ENCODE data around the gene SLC47A1. TPM values are rescaled to one million over a fixed set of nuclear protein-coding genes. Genes with fewer than 3 reads are reported as not detected.

Gene SLC47A1
- total RNA-seq, 2 donors from 2014 or later: not detected

DNA sequence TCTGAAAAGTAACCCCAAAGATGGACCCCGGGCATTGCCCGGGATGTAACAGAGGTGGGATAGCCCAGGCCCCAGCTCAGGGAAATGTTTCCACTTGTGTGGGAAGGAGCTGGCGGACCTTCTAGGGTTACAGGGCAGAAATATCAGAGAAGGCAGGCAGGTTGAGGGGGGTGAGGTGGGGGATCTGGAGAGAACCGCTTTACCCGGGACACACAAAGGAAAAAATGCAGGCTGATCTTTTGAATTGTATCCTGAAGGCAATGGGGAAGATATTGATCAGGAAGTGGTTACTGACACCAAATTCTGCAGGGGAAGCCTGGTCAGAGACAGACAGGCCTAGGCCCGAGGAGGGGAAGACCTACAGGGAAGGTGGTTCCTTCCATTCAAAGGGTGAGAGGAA, 3.5 kb downstream of the SLC47A1 start:
- 77 to 85% methylated on average over 6 of the region's 6 CpGs for WGBS, 2 donors
- no peak for ATAC-seq
- no peaks in the 10 kb centered on the region for H3K36me3 ChIP-seq (replicated peaks in 1 of 2; ENCODE audit: insufficient read depth in 1 of 2, low read depth in 2 of 2)

DNA sequence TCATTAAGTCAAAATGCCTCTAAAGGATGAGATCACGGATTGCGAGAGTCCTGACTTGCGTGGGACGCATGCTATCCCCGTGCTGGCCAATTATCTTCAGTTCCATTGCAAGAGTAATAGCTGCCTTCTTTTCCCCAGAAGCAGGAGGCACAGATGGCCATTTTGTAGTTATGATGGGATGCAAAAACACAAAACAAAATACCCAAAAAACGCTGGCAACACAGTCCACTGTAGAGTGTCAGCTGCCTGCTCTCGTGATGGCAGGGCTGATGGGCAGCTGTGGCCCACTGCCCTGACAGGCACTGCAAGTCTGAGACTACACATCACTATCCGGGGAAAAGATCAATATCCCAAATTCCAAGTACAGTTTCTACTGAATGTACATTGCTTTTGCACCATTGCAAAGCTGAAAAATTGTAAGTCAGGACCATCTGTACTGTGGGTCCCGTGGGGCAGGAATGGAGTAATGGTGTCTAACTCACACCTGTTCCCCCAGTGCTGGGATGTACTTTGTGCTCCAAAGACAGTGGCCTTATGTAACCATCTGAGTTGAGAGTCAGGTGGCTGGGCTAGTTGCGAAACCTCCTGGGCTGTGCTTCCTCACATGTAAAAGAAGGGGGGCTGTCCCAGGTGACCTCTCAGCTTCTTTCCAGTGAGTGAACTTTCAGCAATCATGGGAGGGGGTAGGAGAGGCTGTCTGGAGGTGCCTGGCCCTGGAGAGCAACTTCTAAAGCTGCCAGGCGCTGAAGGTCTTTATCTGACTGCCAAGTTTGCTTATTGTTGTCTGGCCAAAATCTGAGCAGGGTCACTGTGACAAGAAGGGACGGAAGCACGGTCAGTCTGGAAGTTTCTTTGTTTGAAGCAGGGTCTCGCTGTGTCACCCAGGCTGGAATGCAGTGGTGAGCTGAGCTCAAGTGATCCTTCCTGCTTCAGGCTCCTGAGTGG, 4.7 kb downstream of the SLC47A1 start:
- intact Hi-C loops (cut with DNase I): no loop called here
- Histone ChIP-seq H3K27me3 (peaks cover 0 to 11% of the 10 kb centered on the region in 2 donors), H3K4me3 (no peak overlapping the region), H3K36me3 (replicated peaks in 1 of 2; ENCODE audit: insufficient read depth in 1 of 2, low read depth in 2 of 2) (no peaks in the 10 kb centered on the region), H3K4me1 (peaks cover 25% of the 10 kb centered on the region), H3K9me3 (no peaks in the 10 kb centered on the region), H3K27ac (peak overlapping the region in 2 of 4 donors; percentile 6 to 38)
- DNase-seq: peak; percentile 36 to 65 (median 56)
- peak; percentile 36 for ATAC-seq
- 45 to 49% methylated on average over 10 to 14 of the region's 14 CpGs for WGBS, 2 donors
- TF ChIP-seq, protein P1, sequence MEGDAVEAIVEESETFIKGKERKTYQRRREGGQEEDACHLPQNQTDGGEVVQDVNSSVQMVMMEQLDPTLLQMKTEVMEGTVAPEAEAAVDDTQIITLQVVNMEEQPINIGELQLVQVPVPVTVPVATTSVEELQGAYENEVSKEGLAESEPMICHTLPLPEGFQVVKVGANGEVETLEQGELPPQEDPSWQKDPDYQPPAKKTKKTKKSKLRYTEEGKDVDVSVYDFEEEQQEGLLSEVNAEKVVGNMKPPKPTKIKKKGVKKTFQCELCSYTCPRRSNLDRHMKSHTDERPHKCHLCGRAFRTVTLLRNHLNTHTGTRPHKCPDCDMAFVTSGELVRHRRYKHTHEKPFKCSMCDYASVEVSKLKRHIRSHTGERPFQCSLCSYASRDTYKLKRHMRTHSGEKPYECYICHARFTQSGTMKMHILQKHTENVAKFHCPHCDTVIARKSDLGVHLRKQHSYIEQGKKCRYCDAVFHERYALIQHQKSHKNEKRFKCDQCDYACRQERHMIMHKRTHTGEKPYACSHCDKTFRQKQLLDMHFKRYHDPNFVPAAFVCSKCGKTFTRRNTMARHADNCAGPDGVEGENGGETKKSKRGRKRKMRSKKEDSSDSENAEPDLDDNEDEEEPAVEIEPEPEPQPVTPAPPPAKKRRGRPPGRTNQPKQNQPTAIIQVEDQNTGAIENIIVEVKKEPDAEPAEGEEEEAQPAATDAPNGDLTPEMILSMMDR (IDR thresholded peaks at IDR 0.05): no peak
- TF ChIP-seq POLR2A (IDR thresholded peaks at IDR 0.05): no peak

More for the DNA sequence above, 3.5 kb downstream of the SLC47A1 start:
- intact Hi-C loops (cut with DNase I): no loop called here
- peaks cover 28% of the 10 kb centered on the region for H3K4me1 ChIP-seq
- peaks cover 0 to 14% of the 10 kb centered on the region in 2 donors for H3K27me3 ChIP-seq
- no peak overlapping the region for H3K4me3 ChIP-seq
- no peak overlapping the region for H3K27ac ChIP-seq
- TF ChIP-seq, protein P1 (IDR thresholded peaks at IDR 0.05): no peak
- no peak for TF ChIP-seq POLR2A (IDR thresholded peaks at IDR 0.05)
- no peak for DNase-seq
- no peaks in the 10 kb centered on the region for H3K9me3 ChIP-seq

DNA sequence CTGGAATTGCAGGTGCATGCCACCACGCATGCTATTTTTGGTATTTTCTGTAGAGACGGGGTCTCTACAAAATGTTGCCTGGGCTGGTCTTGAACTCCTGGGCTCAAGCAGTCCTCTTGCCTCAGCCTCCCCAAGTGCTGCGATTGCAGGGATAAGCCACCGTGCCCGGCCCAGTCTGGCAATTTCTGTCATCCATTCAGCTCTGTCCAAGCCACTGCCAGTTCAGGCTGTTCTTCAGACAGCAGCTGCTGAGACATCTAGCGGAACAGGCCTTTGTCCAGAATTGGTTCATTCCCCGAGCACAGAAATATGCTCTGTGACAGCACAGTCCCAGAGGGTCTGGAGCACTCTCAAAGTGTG, 5.4 kb downstream of the SLC47A1 start:
- Histone ChIP-seq H3K36me3 (replicated peaks in 1 of 2; ENCODE audit: insufficient read depth in 1 of 2, low read depth in 2 of 2) (no peaks in the 10 kb centered on the region), H3K4me3 (no peak overlapping the region), H3K27ac (peak overlapping the region in 2 of 4 donors; percentile 6 to 38), H3K9me3 (no peaks in the 10 kb centered on the region), H3K4me1 (peaks cover 19% of the 10 kb centered on the region), H3K27me3 (peaks cover 0 to 6% of the 10 kb centered on the region in 2 donors)
- intact Hi-C loops (cut with DNase I): no loop called here
- TF ChIP-seq, protein P1 (IDR thresholded peaks at IDR 0.05): no peak
- TF ChIP-seq POLR2A (IDR thresholded peaks at IDR 0.05): no peak
- DNase-seq (no peak), ATAC-seq (no peak)
- WGBS, 2 donors: 88% methylated on average over 7 of the region's 7 CpGs; no CpG with 5 or more reads in 1 of the 2 donors

DNA sequence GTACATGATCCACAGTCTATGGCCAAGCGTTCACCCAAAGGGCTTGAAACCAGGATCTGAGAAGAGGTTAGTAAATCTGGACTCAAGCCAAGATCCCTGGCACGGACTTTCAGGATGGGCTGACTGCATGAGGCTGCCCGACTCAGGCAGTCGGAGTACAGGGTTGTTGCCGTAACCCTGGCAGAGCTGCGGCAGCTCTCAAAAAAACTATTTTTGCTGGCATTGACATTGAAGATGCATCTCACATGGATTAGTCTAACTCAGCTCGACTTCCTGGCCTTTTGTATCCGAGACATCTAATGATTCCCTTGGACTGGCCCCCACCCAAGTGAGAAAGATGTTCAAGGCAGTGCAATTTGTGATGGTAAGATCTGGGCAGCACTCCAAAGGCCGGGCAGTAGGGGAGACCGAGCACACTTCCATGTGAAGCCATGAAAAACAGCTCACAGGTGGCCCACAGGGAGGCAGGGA, 6.2 kb downstream of the SLC47A1 start:
- DNase-seq (no peak), ATAC-seq (no peak)
- intact Hi-C loops (cut with DNase I): no loop called here
- no peak overlapping the region for H3K27ac ChIP-seq
- no peaks in the 10 kb centered on the region for H3K9me3 ChIP-seq
- TF ChIP-seq, protein P1 (IDR thresholded peaks at IDR 0.05): no peak
- TF ChIP-seq POLR2A (IDR thresholded peaks at IDR 0.05): no peak
- H3K4me3 ChIP-seq: no peak overlapping the region
- WGBS, 2 donors: 77 to 82% methylated on average over 4 to 10 of the region's 10 CpGs
- H3K27me3 ChIP-seq: no peaks in the 10 kb centered on the region
- H3K36me3 ChIP-seq (replicated peaks in 1 of 2; ENCODE audit: insufficient read depth in 1 of 2, low read depth in 2 of 2): no peaks in the 10 kb centered on the region
- H3K4me1 ChIP-seq: peaks cover 14% of the 10 kb centered on the region
